Measurements from ENCODE around the gene AK5.

Gene AK5

GRCh38 chr1:77562596-77563150 is 280.9 kb downstream of the AK5 start:
- ATAC-seq, result no peak
- no peak for TF ChIP-seq PATZ1 (CRISPR knock-in tag; IDR thresholded peaks at IDR 0.05; ENCODE audit: borderline replicate concordance)
- TF ChIP-seq, protein P1, sequence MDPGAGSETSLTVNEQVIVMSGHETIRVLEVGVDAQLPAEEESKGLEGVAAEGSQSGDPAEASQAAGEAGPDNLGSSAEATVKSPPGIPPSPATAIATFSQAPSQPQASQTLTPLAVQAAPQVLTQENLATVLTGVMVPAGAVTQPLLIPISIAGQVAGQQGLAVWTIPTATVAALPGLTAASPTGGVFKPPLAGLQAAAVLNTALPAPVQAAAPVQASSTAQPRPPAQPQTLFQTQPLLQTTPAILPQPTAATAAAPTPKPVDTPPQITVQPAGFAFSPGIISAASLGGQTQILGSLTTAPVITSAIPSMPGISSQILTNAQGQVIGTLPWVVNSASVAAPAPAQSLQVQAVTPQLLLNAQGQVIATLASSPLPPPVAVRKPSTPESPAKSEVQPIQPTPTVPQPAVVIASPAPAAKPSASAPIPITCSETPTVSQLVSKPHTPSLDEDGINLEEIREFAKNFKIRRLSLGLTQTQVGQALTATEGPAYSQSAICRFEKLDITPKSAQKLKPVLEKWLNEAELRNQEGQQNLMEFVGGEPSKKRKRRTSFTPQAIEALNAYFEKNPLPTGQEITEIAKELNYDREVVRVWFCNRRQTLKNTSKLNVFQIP (CRISPR knock-in tag; IDR thresholded peaks at IDR 0.05; ENCODE audit: borderline replicate concordance, low read depth), result no peak
- TF ChIP-seq ESRRG (CRISPR knock-in tag; IDR thresholded peaks at IDR 0.05), result no peak
- TF ChIP-seq, protein P2, sequence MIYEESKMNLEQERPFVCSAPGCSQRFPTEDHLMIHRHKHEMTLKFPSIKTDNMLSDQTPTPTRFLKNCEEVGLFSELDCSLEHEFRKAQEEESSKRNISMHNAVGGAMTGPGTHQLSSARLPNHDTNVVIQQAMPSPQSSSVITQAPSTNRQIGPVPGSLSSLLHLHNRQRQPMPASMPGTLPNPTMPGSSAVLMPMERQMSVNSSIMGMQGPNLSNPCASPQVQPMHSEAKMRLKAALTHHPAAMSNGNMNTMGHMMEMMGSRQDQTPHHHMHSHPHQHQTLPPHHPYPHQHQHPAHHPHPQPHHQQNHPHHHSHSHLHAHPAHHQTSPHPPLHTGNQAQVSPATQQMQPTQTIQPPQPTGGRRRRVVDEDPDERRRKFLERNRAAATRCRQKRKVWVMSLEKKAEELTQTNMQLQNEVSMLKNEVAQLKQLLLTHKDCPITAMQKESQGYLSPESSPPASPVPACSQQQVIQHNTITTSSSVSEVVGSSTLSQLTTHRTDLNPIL (CRISPR knock-in tag; IDR thresholded peaks at IDR 0.05; ENCODE audit: low read depth), result no peak
- no peak for TF ChIP-seq ZNF8 (CRISPR knock-in tag; IDR thresholded peaks at IDR 0.05)
- no peak for TF ChIP-seq BACH2 (CRISPR knock-in tag; IDR thresholded peaks at IDR 0.05; ENCODE audit: borderline replicate concordance)
- no peak for TF ChIP-seq ZFP30 (CRISPR knock-in tag; IDR thresholded peaks at IDR 0.05)
- no peak for TF ChIP-seq PPARA (CRISPR knock-in tag; IDR thresholded peaks at IDR 0.05; ENCODE audit: borderline replicate concordance)
- TF ChIP-seq ARNTL (CRISPR knock-in tag; IDR thresholded peaks at IDR 0.05; ENCODE audit: borderline replicate concordance, low read depth), result no peak
- TF ChIP-seq ZC3H10 (CRISPR knock-in tag; IDR thresholded peaks at IDR 0.05), result no peak
- TF ChIP-seq CSDC2 (CRISPR knock-in tag; IDR thresholded peaks at IDR 0.05), result no peak
- TF ChIP-seq OSR1 (CRISPR knock-in tag; IDR thresholded peaks at IDR 0.05), result no peak
- no peak for TF ChIP-seq ZNF565 (CRISPR knock-in tag; conservative IDR thresholded peaks at IDR 0.05; ENCODE audit: low read depth)
- no peak for TF ChIP-seq ISL1 (CRISPR knock-in tag; IDR thresholded peaks at IDR 0.05)
- TF ChIP-seq, protein P3, sequence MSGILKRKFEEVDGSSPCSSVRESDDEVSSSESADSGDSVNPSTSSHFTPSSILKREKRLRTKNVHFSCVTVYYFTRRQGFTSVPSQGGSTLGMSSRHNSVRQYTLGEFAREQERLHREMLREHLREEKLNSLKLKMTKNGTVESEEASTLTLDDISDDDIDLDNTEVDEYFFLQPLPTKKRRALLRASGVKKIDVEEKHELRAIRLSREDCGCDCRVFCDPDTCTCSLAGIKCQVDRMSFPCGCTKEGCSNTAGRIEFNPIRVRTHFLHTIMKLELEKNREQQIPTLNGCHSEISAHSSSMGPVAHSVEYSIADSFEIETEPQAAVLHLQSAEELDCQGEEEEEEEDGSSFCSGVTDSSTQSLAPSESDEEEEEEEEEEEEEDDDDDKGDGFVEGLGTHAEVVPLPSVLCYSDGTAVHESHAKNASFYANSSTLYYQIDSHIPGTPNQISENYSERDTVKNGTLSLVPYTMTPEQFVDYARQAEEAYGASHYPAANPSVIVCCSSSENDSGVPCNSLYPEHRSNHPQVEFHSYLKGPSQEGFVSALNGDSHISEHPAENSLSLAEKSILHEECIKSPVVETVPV (CRISPR knock-in tag; IDR thresholded peaks at IDR 0.05), result no peak

GRCh38 chr1:77565321-77565720 is 283.5 kb downstream of the AK5 start:
- no peak for ATAC-seq
- TF ChIP-seq TOX (CRISPR knock-in tag; IDR thresholded peaks at IDR 0.05; ENCODE audit: borderline replicate concordance) (no peak), CSDC2 (CRISPR knock-in tag; IDR thresholded peaks at IDR 0.05) (no peak), BACH2 (CRISPR knock-in tag; IDR thresholded peaks at IDR 0.05; ENCODE audit: borderline replicate concordance) (no peak), PPARA (CRISPR knock-in tag; IDR thresholded peaks at IDR 0.05; ENCODE audit: borderline replicate concordance) (no peak), OSR1 (CRISPR knock-in tag; IDR thresholded peaks at IDR 0.05) (no peak), ZNF565 (CRISPR knock-in tag; conservative IDR thresholded peaks at IDR 0.05; ENCODE audit: low read depth) (no peak), PATZ1 (CRISPR knock-in tag; IDR thresholded peaks at IDR 0.05; ENCODE audit: borderline replicate concordance) (no peak), SNAI2 (CRISPR knock-in tag; IDR thresholded peaks at IDR 0.05) (no peak), ZFP30 (CRISPR knock-in tag; IDR thresholded peaks at IDR 0.05) (no peak), ESRRG (CRISPR knock-in tag; IDR thresholded peaks at IDR 0.05) (no peak), ZFP3 (CRISPR knock-in tag; IDR thresholded peaks at IDR 0.05) (no peak), ZC3H10 (CRISPR knock-in tag; IDR thresholded peaks at IDR 0.05) (no peak), GLIS3 (CRISPR knock-in tag; IDR thresholded peaks at IDR 0.05) (no peak), ISL1 (CRISPR knock-in tag; IDR thresholded peaks at IDR 0.05) (no peak)
- TF ChIP-seq, protein P4, sequence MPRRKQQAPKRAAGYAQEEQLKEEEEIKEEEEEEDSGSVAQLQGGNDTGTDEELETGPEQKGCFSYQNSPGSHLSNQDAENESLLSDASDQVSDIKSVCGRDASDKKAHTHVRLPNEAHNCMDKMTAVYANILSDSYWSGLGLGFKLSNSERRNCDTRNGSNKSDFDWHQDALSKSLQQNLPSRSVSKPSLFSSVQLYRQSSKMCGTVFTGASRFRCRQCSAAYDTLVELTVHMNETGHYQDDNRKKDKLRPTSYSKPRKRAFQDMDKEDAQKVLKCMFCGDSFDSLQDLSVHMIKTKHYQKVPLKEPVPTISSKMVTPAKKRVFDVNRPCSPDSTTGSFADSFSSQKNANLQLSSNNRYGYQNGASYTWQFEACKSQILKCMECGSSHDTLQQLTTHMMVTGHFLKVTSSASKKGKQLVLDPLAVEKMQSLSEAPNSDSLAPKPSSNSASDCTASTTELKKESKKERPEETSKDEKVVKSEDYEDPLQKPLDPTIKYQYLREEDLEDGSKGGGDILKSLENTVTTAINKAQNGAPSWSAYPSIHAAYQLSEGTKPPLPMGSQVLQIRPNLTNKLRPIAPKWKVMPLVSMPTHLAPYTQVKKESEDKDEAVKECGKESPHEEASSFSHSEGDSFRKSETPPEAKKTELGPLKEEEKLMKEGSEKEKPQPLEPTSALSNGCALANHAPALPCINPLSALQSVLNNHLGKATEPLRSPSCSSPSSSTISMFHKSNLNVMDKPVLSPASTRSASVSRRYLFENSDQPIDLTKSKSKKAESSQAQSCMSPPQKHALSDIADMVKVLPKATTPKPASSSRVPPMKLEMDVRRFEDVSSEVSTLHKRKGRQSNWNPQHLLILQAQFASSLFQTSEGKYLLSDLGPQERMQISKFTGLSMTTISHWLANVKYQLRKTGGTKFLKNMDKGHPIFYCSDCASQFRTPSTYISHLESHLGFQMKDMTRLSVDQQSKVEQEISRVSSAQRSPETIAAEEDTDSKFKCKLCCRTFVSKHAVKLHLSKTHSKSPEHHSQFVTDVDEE (CRISPR knock-in tag; IDR thresholded peaks at IDR 0.05), result no peak
- TF ChIP-seq, protein P2 (CRISPR knock-in tag; IDR thresholded peaks at IDR 0.05; ENCODE audit: low read depth), result no peak
- TF ChIP-seq, protein P1 (CRISPR knock-in tag; IDR thresholded peaks at IDR 0.05; ENCODE audit: borderline replicate concordance, low read depth), result no peak
- TF ChIP-seq, protein P3 (CRISPR knock-in tag; IDR thresholded peaks at IDR 0.05), result no peak

Data from SK-N-SH treated with all-trans-retinoic acid at 6 μM for 48 hours (cell line).